Right forelimb (tissue), 1 donor: ENCODE results near the gene ANKRD66.

Experiments used
- DNase-seq: peaks from one replicate; pipeline ENCODE4 v3.0.0-alpha.2; 2018

The ANKRD66 gene

GRCh38 chr6:46792635-46793034 is 45.9 kb downstream of the ANKRD66 start:
- no peak for DNase-seq

GRCh38 chr6:46793138-46793537 is 46.4 kb downstream of the ANKRD66 start, which contains the start of gene MEP1A:
TSS of gene MEP1A (plus strand) at chr6:46793389. CDS start at chr6:46793399, 10 bp downstream.
- DNase-seq, result no peak

- no peak for DNase-seq
These were observed 47.3 kb downstream of the ANKRD66 start for GRCh38 chr6:46794068-46794467.

GRCh38 chr6:46795816-46796215 is 49.1 kb downstream of the ANKRD66 start:
- DNase-seq, result no peak

GRCh38 chr6:46796848-46797580 is 50.3 kb downstream of the ANKRD66 start:
- no peak for DNase-seq

GRCh38 chr6:46799657-46800056 is 52.9 kb downstream of the ANKRD66 start:
- DNase-seq, result no peak

GRCh38 chr6:46808806-46809205 is 62.1 kb downstream of the ANKRD66 start:
- no peak for DNase-seq
